Right cardiac atrium (tissue), 5 donors: ENCODE measurements around the gene LHX6. TPM values are rescaled to one million over a fixed set of nuclear protein-coding genes. Genes with fewer than 3 reads are reported as not detected.

ENCODE experiments used
- ATAC-seq, 2 donors: fragments of 200-7000 bp; cut with Tn5 transposase; one replicate each; pipeline versions ENCODE4 v1.8.0 to v1.9.1; 2020; ENCODE audit warnings: moderate library complexity in 2 of 2, mild to moderate bottlenecking in 1 of 2
- DNase-seq, 3 donors: peaks; one replicate each; pipeline ENCODE4 v3.0.0-alpha.2; 2020
- H3K27ac ChIP-seq: one replicate; pipeline ENCODE4 v1.5.1; 2013; ENCODE audit warnings: mild to moderate bottlenecking, low read length, control low read depth, moderate library complexity
- H3K27me3 ChIP-seq: one replicate; pipeline ENCODE4 v1.6.1; 2013; ENCODE audit not compliant: control insufficient read depth, insufficient read depth
- H3K4me1 ChIP-seq: one replicate; pipeline ENCODE4 v1.6.1; 2013; ENCODE audit warnings: low read length; ENCODE audit not compliant: control insufficient read depth, insufficient read depth
- H3K4me3 ChIP-seq: one replicate; pipeline ENCODE4 v1.5.1; 2013; ENCODE audit warnings: low read length, control low read depth
- H3K9me3 ChIP-seq: one replicate; pipeline ENCODE4 v1.6.1; 2013; ENCODE audit warnings: low read length; ENCODE audit not compliant: control insufficient read depth
- WGBS: extraction: QIAGEN DNeasy Blood & Tissue Kit; methylation state at CpG from one replicate; pipeline ENCODE4 v1.1.7; 2013; 5-methylcytosine and 5-hydroxymethylcytosine counted together
- intact Hi-C, 4 donors: fragments of 100-400 bp; cut with DNase I; formaldehyde crosslinking; loops; one replicate each; pipeline versions ENCODE4 v1.11.0 to v1.14.0; 2022 to 2023
- polyA plus RNA-seq: library from polyadenylated mRNA; stranded (reverse); fragments of 200-250 nt; gene quantifications from one replicate; pipeline ENCODE4 v1.2.3, GENCODE V29; 2013
- total RNA-seq, 4 donors: library from RNA; stranded (reverse); fragmentation: NEBNext Ultra II Directional; extraction: Animal tissue kit (Norgen Biotek cat#: 25700); gene quantifications; one replicate each; pipeline ENCODE4 v1.2.1, GENCODE V29; 2021
- donor health status: healthy with polysubstance abuse.
- donor health status: DM: no; HTN: yes; CAD: no.
- donor health status: DM: no; HTN: no; CAD: no.
- donor health status: DM: no; HTN: yes; CAD: no; lungs with severe emphysema.
- donor health status: DM: yes; HTN: yes; CAD: no.

The LHX6 gene
- total and polyA plus RNA-seq, 5 donors = 1.2 to 6.4 (median 2.3) TPM

GRCh38 chr9:122164286-122164685, 64.5 kb downstream of the LHX6 start:
- Histone ChIP-seq H3K4me3 (no peak overlapping the region), H3K27me3 (no peaks in the 10 kb centered on the region), H3K9me3 (no peaks in the 10 kb centered on the region), H3K27ac (no peak overlapping the region), H3K4me1 (no peaks in the 10 kb centered on the region)
- DNase-seq (no peak), ATAC-seq (no peak)
- intact Hi-C loops = no loop called here
- 36% methylated on average over 2 of the region's 2 CpGs for WGBS

- Histone ChIP-seq H3K4me1 (peaks cover 3% of the 10 kb centered on the region), H3K4me3 (no peak overlapping the region), H3K27ac (no peak overlapping the region), H3K27me3 (no peaks in the 10 kb centered on the region), H3K9me3 (no peaks in the 10 kb centered on the region)
- intact Hi-C loops = no loop called here
- no peak for ATAC-seq
- DNase-seq = no peak
These were observed 66.3 kb downstream of the LHX6 start for GRCh38 chr9:122162415-122162814.

- intact Hi-C loops = loop anchor here in 1 of 4 donors (10.0 kb wide), 1 partner anchor 85 kb away; no protein-coding TSS in a partner anchor
- ATAC-seq = no peak
- 26% methylated on average over 6 of the region's 6 CpGs for WGBS
These were observed 68.9 kb downstream of the LHX6 start for GRCh38 chr9:122159925-122160246.

DNA sequence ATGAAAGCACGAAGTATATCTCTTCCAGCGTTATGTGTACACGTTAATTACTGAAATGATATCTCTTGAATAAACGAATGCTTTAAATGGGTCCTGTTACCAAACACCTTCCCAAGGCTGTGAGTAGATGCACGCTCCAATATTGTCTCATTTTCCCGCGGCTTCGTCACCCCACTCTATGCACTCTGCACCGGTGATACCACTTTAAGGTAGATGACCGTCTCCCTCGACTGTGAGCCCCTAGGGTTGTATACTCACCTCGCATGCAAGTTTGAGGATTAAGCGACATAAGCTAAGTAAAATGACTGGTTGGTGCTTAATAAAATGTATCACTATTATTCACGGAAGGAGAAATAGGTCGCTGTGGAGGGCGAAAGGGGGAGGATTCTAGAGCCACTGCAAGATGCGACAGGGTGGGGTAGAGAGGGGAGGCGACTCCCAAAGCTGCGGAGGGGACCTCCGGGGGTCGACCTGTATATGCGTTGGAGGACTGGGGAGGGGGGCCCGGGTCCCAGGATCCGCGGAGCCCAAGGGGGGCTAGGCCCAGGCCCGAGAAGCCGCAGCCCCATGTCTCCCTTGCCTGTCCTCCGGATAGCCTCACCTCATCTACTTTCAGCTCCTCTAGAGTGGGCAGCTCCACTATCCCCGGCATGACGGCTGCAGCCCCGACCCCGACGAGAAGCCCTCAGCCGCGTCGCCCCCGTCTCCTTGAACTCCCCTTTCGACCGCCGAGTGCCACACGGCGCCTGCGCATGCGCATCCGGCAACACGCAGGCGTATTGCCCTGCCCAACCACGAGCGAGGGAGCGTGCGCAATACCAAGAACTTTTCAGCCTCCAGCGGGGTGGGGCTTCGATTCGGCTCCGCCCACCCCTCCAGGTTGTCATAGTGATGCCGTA, 69.5 kb downstream of the LHX6 start, which contains the start of the genes MORN5 and NDUFA8:
Gene MORN5 (plus strand): TSS at position 883 of the 899 bp plus-strand sequence. CDS start 65 bp downstream, outside the sequence.
Gene NDUFA8 (minus strand): TSS at position 754 of the 899 bp plus-strand sequence. CDS start 102 bp downstream, at position 652.
- WGBS = under 1% methylated on average over 56 of the region's 56 CpGs
- H3K27me3 ChIP-seq = no peaks in the 10 kb centered on the region
- ATAC-seq = peak; percentile 99
- H3K4me3 ChIP-seq = peak within 1 kb of the TSS; percentile 95
- peaks cover 3% of the 10 kb centered on the region for H3K4me1 ChIP-seq
- DNase-seq = peak; percentile 97 to 99 (median 99)
- no peaks in the 10 kb centered on the region for H3K9me3 ChIP-seq
- intact Hi-C loops = loop anchor here in 1 of 4 donors (10.0 kb wide), 1 partner anchor 86 kb away; no protein-coding TSS in a partner anchor
- H3K27ac ChIP-seq = peak within 1 kb of the TSS; percentile 98

More at GRCh38 chr9:122159925-122160246, 68.9 kb downstream of the LHX6 start:
- Histone ChIP-seq H3K27ac (no peak overlapping the region), H3K4me3 (peak overlapping the region; percentile 95), H3K4me1 (peaks cover 3% of the 10 kb centered on the region), H3K9me3 (no peaks in the 10 kb centered on the region), H3K27me3 (no peaks in the 10 kb centered on the region)
- DNase-seq = no peak

- WGBS = 72% methylated on average over 3 of the region's 3 CpGs
- Histone ChIP-seq H3K9me3 (no peaks in the 10 kb centered on the region), H3K4me3 (peak overlapping the region; percentile 95), H3K27me3 (no peaks in the 10 kb centered on the region), H3K4me1 (peaks cover 3% of the 10 kb centered on the region), H3K27ac (no peak overlapping the region)
- intact Hi-C loops = loop anchor here in 1 of 4 donors (10.0 kb wide), 1 partner anchor 87 kb away; no protein-coding TSS in a partner anchor
- DNase-seq (no peak), ATAC-seq (peak in 1 of 2 donors; percentile 31)
These were observed 70.6 kb downstream of the LHX6 start for GRCh38 chr9:122158202-122158601.

- no peak for ATAC-seq
- no peak for DNase-seq
- Histone ChIP-seq H3K4me3 (no peak overlapping the region), H3K9me3 (no peaks in the 10 kb centered on the region), H3K4me1 (peaks cover 3% of the 10 kb centered on the region), H3K27me3 (no peaks in the 10 kb centered on the region), H3K27ac (no peak overlapping the region)
- intact Hi-C loops = loop anchor here in 1 of 4 donors (10.0 kb wide), 1 partner anchor 89 kb away; no protein-coding TSS in a partner anchor
- WGBS = 82% methylated on average over 4 of the region's 4 CpGs
These were observed 73.0 kb downstream of the LHX6 start for GRCh38 chr9:122155796-122156195.

Other genes starting within 250 kb of the LHX6 start
- gene TTLL11, start 135.6 kb downstream of the LHX6 start, total RNA-seq = 1 to 10 TPM; 3.5 to 8.6 (median 5.8) TPM
- 3.4 TPM for gene TTLL11, start 135.6 kb downstream of the LHX6 start, polyA plus RNA-seq
- 100 to 1,000 TPM; 210 to 307 (median 265) TPM for gene NDUFA8, start 69.2 kb downstream of the LHX6 start, total RNA-seq
- 683 TPM for gene NDUFA8, start 69.2 kb downstream of the LHX6 start, polyA plus RNA-seq
- gene MORN5, start 69.0 kb downstream of the LHX6 start, total RNA-seq = not detected
- gene MORN5, start 69.0 kb downstream of the LHX6 start, polyA plus RNA-seq = 0.25 TPM
- 10 to 100 TPM; 30.4 to 36.2 (median 33.2) TPM for gene RBM18, start 35.9 kb upstream of the LHX6 start, total RNA-seq
- gene RBM18, start 35.9 kb upstream of the LHX6 start, polyA plus RNA-seq = 13.8 TPM
- 10 to 100 TPM; 24.9 to 33.8 (median 28.7) TPM for gene MRRF, start 35.9 kb upstream of the LHX6 start, total RNA-seq
- gene MRRF, start 35.9 kb upstream of the LHX6 start, polyA plus RNA-seq = 23.1 TPM
- 10 to 100 TPM; 11.7 to 29.2 (median 22.6) TPM for gene PTGS1, start 142.1 kb upstream of the LHX6 start, total RNA-seq
- 4.5 TPM for gene PTGS1, start 142.1 kb upstream of the LHX6 start, polyA plus RNA-seq
- not detected for gene OR1J1, start 249.0 kb upstream of the LHX6 start, total RNA-seq
- not detected for gene OR1J1, start 249.0 kb upstream of the LHX6 start, polyA plus RNA-seq